Measurements from ENCODE around the gene NLRP9.

- TF ChIP-seq CTCF (IDR thresholded peaks at IDR 0.05) (no peak), POLR2A (IDR thresholded peaks at IDR 0.05) (no peak), EP300 (IDR thresholded peaks at IDR 0.05) (no peak), POLR2AphosphoS5 (IDR thresholded peaks at IDR 0.05) (no peak)
These were observed 15.2 kb upstream of the NLRP9 start for GRCh38 chr19:55753401-55753800.

Data from gastroesophageal sphincter (tissue), 3 donors.